ENCODE results near the gene ANKRD12. TPM values are rescaled to one million over a fixed set of nuclear protein-coding genes. Genes with fewer than 3 reads are reported as not detected.

ANKRD12 gene
- total and polyA plus RNA-seq, 5 donors from 2014 or later = 28.2 to 200 (median 40.8) TPM

DNA sequence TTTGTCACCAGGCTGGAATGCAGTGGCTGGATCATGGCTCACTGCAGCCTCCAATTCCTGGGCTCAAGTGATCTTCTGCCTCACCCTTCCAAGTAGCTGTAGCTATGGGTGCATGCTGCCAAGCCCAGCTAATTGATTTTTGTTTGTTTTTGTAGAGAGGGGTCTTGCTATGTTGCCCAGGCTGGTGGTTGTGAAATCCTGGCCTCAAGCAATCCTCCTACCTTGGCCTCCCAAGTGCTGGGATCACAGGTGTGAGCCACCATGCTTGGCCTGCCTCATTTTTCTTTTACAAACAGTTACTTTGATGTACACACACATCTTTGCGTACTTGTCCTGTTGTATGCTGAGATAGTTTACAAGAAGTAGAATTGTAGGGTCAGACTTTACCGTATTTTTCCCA is 13.1 kb upstream of the ANKRD12 start:
- Mint-ChIP-seq H3K36me3 (peaks cover 42% of the 10 kb centered on the region), H3K9me3 (no peaks in the 10 kb centered on the region), H3K27ac (peak overlapping the region in 1 of 3 donors; percentile 42), H3K4me1 (peaks cover 42 to 72% (median 51%) of the 10 kb centered on the region in 4 donors), H3K4me3 (no peak overlapping the region), H3K27me3 (no peaks in the 10 kb centered on the region)
- ATAC-seq (ENCODE audit: low read depth in 2 of 2) = no peak
- Histone ChIP-seq H3K4me1 (ENCODE audit: control insufficient read depth, insufficient read depth, low read length, poor library complexity, severe bottlenecking) (peaks cover 46% of the 10 kb centered on the region), H3K27me3 (ENCODE audit: control insufficient read depth, insufficient read depth, low read length) (no peaks in the 10 kb centered on the region), H3K36me3 (ENCODE audit: control insufficient read depth, insufficient read depth, low read length) (peaks cover 57% of the 10 kb centered on the region), H3K27ac (ENCODE audit: insufficient read depth, low read length, poor library complexity, severe bottlenecking) (no peak overlapping the region), H3K9me3 (ENCODE audit: control insufficient read depth in 2 of 2, low read length in 2 of 2) (no peaks in the 10 kb centered on the region), H3K4me3 (ENCODE audit: low read depth, low read length) (no peak overlapping the region)
- DNase-seq = no peak

GRCh38 chr18:9124824-9125223 is 11.8 kb upstream of the ANKRD12 start:
- no peaks in the 10 kb centered on the region for H3K9me3 ChIP-seq (ENCODE audit: control insufficient read depth in 2 of 2, low read length in 2 of 2)
- ATAC-seq (ENCODE audit: low read depth in 2 of 2) = no peak
- H3K9me3 Mint-ChIP-seq = no peaks in the 10 kb centered on the region
- peaks cover 53% of the 10 kb centered on the region for H3K36me3 Mint-ChIP-seq
- no peak for DNase-seq
- H3K4me3 Mint-ChIP-seq = no peak overlapping the region
- no peak overlapping the region for H3K27ac Mint-ChIP-seq
- H3K27me3 Mint-ChIP-seq = no peaks in the 10 kb centered on the region
- no peaks in the 10 kb centered on the region for H3K27me3 ChIP-seq (ENCODE audit: control insufficient read depth, insufficient read depth, low read length)
- H3K27ac ChIP-seq (ENCODE audit: insufficient read depth, low read length, poor library complexity, severe bottlenecking) = peak overlapping the region; percentile 37
- peaks cover 34% of the 10 kb centered on the region for H3K4me1 ChIP-seq (ENCODE audit: control insufficient read depth, insufficient read depth, low read length, poor library complexity, severe bottlenecking)
- H3K4me1 Mint-ChIP-seq = peaks cover 44 to 73% (median 52%) of the 10 kb centered on the region in 4 donors
- no peak overlapping the region for H3K4me3 ChIP-seq (ENCODE audit: low read depth, low read length)
- H3K36me3 ChIP-seq (ENCODE audit: control insufficient read depth, insufficient read depth, low read length) = peaks cover 68% of the 10 kb centered on the region

- H3K27ac ChIP-seq (ENCODE audit: insufficient read depth, low read length, poor library complexity, severe bottlenecking) = peak overlapping the region; percentile 49
- H3K36me3 ChIP-seq (ENCODE audit: control insufficient read depth, insufficient read depth, low read length) = peaks cover 79% of the 10 kb centered on the region
- Mint-ChIP-seq H3K9me3 (no peaks in the 10 kb centered on the region), H3K4me3 (no peak overlapping the region), H3K4me1 (peaks cover 33 to 70% (median 53%) of the 10 kb centered on the region in 4 donors), H3K27me3 (no peaks in the 10 kb centered on the region), H3K36me3 (peaks cover 55% of the 10 kb centered on the region), H3K27ac (no peak overlapping the region)
- peaks cover 19% of the 10 kb centered on the region for H3K4me1 ChIP-seq (ENCODE audit: control insufficient read depth, insufficient read depth, low read length, poor library complexity, severe bottlenecking)
- no peak overlapping the region for H3K4me3 ChIP-seq (ENCODE audit: low read depth, low read length)
- ATAC-seq (ENCODE audit: low read depth in 2 of 2) (no peak), DNase-seq (no peak)
- H3K9me3 ChIP-seq (ENCODE audit: control insufficient read depth in 2 of 2, low read length in 2 of 2) = no peaks in the 10 kb centered on the region
- no peaks in the 10 kb centered on the region for H3K27me3 ChIP-seq (ENCODE audit: control insufficient read depth, insufficient read depth, low read length)
These were observed 10.2 kb upstream of the ANKRD12 start for GRCh38 chr18:9126337-9126736.

GRCh38 chr18:9130195-9130594 is 6.4 kb upstream of the ANKRD12 start:
- Mint-ChIP-seq H3K36me3 (peaks cover 50% of the 10 kb centered on the region), H3K4me3 (no peak overlapping the region), H3K9me3 (no peaks in the 10 kb centered on the region), H3K4me1 (peaks cover 45 to 81% (median 62%) of the 10 kb centered on the region in 4 donors), H3K27ac (peak overlapping the region in 1 of 3 donors; percentile 9), H3K27me3 (no peaks in the 10 kb centered on the region)
- Histone ChIP-seq H3K4me3 (ENCODE audit: low read depth, low read length) (no peak overlapping the region), H3K27ac (ENCODE audit: insufficient read depth, low read length, poor library complexity, severe bottlenecking) (peak overlapping the region; percentile 37), H3K27me3 (ENCODE audit: control insufficient read depth, insufficient read depth, low read length) (no peaks in the 10 kb centered on the region), H3K9me3 (ENCODE audit: control insufficient read depth in 2 of 2, low read length in 2 of 2) (no peaks in the 10 kb centered on the region), H3K36me3 (ENCODE audit: control insufficient read depth, insufficient read depth, low read length) (peaks cover 77% of the 10 kb centered on the region), H3K4me1 (ENCODE audit: control insufficient read depth, insufficient read depth, low read length, poor library complexity, severe bottlenecking) (peaks cover 32% of the 10 kb centered on the region)
- ATAC-seq (ENCODE audit: low read depth in 2 of 2) (no peak), DNase-seq (no peak)

DNA sequence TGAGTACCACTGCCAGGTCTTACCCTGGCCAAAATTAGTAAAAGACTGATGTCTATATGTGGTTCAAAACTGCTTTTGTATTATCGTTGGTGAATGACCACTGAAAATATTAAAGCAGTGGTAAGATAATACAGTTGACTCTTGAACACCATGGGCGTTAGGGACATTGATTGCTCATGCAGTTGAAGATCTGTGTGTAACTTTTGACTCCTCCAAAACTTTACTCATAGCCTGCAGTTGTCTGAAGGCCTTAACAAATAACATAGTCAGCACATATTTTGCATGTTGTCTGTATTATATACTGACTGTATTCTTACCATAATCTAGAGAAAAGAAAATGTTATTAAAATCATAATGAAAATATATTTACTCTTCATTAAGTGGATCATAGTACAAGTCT is 5.8 kb upstream of the ANKRD12 start:
- no peak overlapping the region for H3K4me3 ChIP-seq (ENCODE audit: low read depth, low read length)
- Mint-ChIP-seq H3K4me1 (peaks cover 45 to 81% (median 59%) of the 10 kb centered on the region in 4 donors), H3K4me3 (peak overlapping the region in 1 of 4 donors; percentile 68), H3K27ac (peak overlapping the region; percentile 1 to 43 (median 8)), H3K27me3 (no peaks in the 10 kb centered on the region), H3K9me3 (no peaks in the 10 kb centered on the region), H3K36me3 (peaks cover 46% of the 10 kb centered on the region)
- DNase-seq = no peak
- H3K4me1 ChIP-seq (ENCODE audit: control insufficient read depth, insufficient read depth, low read length, poor library complexity, severe bottlenecking) = peaks cover 32% of the 10 kb centered on the region
- H3K36me3 ChIP-seq (ENCODE audit: control insufficient read depth, insufficient read depth, low read length) = peaks cover 72% of the 10 kb centered on the region
- no peak for ATAC-seq (ENCODE audit: low read depth in 2 of 2)
- H3K9me3 ChIP-seq (ENCODE audit: control insufficient read depth in 2 of 2, low read length in 2 of 2) = no peaks in the 10 kb centered on the region
- H3K27me3 ChIP-seq (ENCODE audit: control insufficient read depth, insufficient read depth, low read length) = no peaks in the 10 kb centered on the region
- peak overlapping the region; percentile 37 for H3K27ac ChIP-seq (ENCODE audit: insufficient read depth, low read length, poor library complexity, severe bottlenecking)

- H3K36me3 ChIP-seq (ENCODE audit: control insufficient read depth, insufficient read depth, low read length) = peaks cover 54% of the 10 kb centered on the region
- no peak overlapping the region for H3K4me3 ChIP-seq (ENCODE audit: low read depth, low read length)
- H3K9me3 ChIP-seq (ENCODE audit: control insufficient read depth in 2 of 2, low read length in 2 of 2) = no peaks in the 10 kb centered on the region
- H3K9me3 Mint-ChIP-seq = no peaks in the 10 kb centered on the region
- H3K27me3 Mint-ChIP-seq = peaks cover 8% of the 10 kb centered on the region
- H3K4me3 Mint-ChIP-seq = peak overlapping the region in 2 of 4 donors; percentile 44 to 72
- H3K27me3 ChIP-seq (ENCODE audit: control insufficient read depth, insufficient read depth, low read length) = no peaks in the 10 kb centered on the region
- peaks cover 35% of the 10 kb centered on the region for H3K36me3 Mint-ChIP-seq
- H3K27ac ChIP-seq (ENCODE audit: insufficient read depth, low read length, poor library complexity, severe bottlenecking) = peak overlapping the region; percentile 97
- no peak for DNase-seq
- H3K4me1 ChIP-seq (ENCODE audit: control insufficient read depth, insufficient read depth, low read length, poor library complexity, severe bottlenecking) = peaks cover 32% of the 10 kb centered on the region
- peaks cover 44 to 71% (median 52%) of the 10 kb centered on the region in 4 donors for H3K4me1 Mint-ChIP-seq
- ATAC-seq (ENCODE audit: low read depth in 2 of 2) = no peak
- peak overlapping the region in 2 of 3 donors; percentile 60 to 78 for H3K27ac Mint-ChIP-seq
These were observed 4.0 kb upstream of the ANKRD12 start for GRCh38 chr18:9132628-9133027.

DNA sequence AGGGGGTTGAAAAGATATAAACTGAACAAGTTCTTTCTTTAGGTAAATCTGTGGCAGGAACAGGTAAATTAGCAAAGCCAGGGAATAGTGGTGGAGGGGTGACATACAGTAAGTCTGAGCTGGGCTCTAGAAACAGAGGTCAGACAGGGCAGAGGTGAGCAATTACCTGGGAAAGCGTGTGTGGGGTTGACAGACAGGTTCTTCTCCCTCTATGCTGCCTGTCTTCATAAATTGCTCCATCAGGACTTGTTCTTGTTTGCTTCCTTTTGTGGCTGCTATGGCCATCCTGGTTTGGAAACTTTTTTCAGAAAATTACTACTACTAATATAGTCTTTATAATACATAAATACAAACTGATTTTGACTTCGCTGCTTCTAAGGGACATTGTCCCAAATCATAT is 3.4 kb upstream of the ANKRD12 start:
- H3K27me3 Mint-ChIP-seq = peaks cover 8% of the 10 kb centered on the region
- DNase-seq (no peak), ATAC-seq (ENCODE audit: low read depth in 2 of 2) (no peak)
- H3K36me3 Mint-ChIP-seq = peaks cover 30% of the 10 kb centered on the region
- Histone ChIP-seq H3K36me3 (ENCODE audit: control insufficient read depth, insufficient read depth, low read length) (peaks cover 49% of the 10 kb centered on the region), H3K9me3 (ENCODE audit: control insufficient read depth in 2 of 2, low read length in 2 of 2) (no peaks in the 10 kb centered on the region), H3K27me3 (ENCODE audit: control insufficient read depth, insufficient read depth, low read length) (no peaks in the 10 kb centered on the region), H3K4me1 (ENCODE audit: control insufficient read depth, insufficient read depth, low read length, poor library complexity, severe bottlenecking) (peaks cover 35% of the 10 kb centered on the region), H3K4me3 (ENCODE audit: low read depth, low read length) (peak overlapping the region; percentile 33), H3K27ac (ENCODE audit: insufficient read depth, low read length, poor library complexity, severe bottlenecking) (peak overlapping the region; percentile 97)
- peak overlapping the region; percentile 44 to 72 (median 52) for H3K4me3 Mint-ChIP-seq
- H3K27ac Mint-ChIP-seq = peak overlapping the region; percentile 60 to 78 (median 74)
- H3K4me1 Mint-ChIP-seq = peaks cover 41 to 68% (median 48%) of the 10 kb centered on the region in 4 donors
- H3K9me3 Mint-ChIP-seq = no peaks in the 10 kb centered on the region
